Measurements from ENCODE around the gene EBI3.
"Not testable (repeated sequence)": the region's sequence is repeated elsewhere in the genome, so short reads cannot be mapped to it uniquely, and the experiment has no call there.

Gene EBI3

DNA sequence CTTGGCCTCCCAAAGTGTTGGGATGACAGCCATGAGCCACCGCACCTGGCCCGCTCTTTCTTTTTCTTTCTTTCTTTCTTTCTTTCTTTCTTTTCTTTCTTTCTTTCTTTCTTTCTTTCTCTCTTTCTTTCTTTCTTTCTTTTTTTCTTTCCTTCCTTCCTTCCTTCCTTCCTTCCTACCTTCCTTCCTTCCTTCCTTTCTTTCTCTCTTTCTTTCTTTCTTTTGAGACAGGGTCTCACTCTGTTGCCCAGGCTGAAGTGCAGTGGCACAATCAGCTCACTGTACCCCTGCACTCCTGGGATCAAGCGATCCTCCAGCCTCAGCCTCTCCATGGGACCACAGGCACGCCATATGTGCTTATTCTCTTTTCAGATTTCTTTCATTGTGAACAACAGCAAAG is 56.8 kb downstream of the EBI3 start:
- peaks cover 33 to 50% of the 10 kb centered on the region in 2 donors for H3K27me3 Mint-ChIP-seq
- H3K4me3 Mint-ChIP-seq; H3K9me3 Mint-ChIP-seq; H3K36me3 Mint-ChIP-seq; DNase-seq; H3K27ac Mint-ChIP-seq; H3K4me1 Mint-ChIP-seq; ATAC-seq (replicated peaks): not testable (repeated sequence)

Measured in stimulated activated naive B cell treated with anti-CD40 and anti-IgM and Interleukin-4, amounts not matched to agents 10 μg/mL and 1 μg/mL and 100 μg/mL, for 72 hours (primary cell).